Stimulated activated CD4-positive, alpha-beta T cell treated with anti-CD3 and anti-CD28 coated beads, Interleukin-12 subunit alpha, Interleukin-12 subunit beta, amount 100 ng/mL, for 4 hours (primary cell): Measurements from ENCODE around the gene PGR.

Experiments
- DNase-seq: peaks from one replicate; pipeline ENCODE4 v3.0.0-alpha.2; 2020

The PGR gene

DNA sequence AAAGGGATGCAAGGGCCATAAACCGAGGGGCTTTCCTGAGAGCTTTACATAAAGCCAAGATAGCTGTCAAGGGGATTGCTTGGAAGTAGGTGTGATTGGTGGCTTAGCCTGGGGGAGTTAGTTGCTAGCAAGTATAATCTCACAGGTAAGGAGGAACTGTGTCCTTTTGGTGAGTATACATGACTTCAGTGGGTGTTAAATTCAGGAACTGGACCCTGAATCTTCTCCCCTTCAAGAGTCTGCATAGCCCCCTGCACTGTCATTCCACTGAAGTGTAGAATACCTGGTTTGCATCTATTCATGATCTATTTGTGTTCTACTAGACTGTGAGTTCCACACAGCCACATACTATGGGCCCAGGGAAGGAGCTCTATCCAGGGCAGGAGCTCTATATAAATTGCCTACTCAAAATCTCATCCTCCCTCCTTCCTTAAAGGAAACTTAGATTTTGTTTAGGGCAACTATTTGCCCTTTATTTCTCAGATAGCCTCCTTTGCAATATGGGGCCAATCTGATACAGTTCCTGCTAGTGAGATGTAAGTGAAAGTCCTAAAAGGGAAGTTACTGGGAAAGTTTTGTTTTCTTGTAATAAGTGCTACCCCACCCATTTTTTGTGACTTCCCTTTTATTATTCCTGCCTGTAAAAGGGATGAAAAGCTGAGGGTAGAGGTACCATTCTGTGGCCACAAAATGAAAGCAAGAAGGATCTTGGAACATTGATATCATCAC is 120.5 kb downstream of the PGR start:
- no peak for DNase-seq

DNA sequence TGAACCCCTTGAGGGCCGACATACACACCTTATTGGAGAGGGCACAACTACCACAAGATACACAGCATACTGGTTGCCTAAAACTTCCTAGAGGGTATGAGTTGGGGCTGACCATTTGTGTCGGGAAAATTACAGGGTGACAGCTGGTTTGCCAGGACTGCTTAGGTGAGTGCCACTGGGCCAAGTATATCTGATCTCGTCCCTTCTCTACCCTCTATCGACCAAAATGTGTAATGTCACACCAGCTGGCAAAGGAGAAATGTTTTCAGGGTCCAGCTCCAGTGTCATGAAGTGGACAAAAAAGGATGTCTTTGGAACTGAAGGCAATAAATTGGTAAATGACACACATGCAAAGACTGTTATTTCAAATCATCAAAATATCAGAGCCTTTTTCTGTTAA is 126.1 kb downstream of the PGR start:
- no peak for DNase-seq

DNA sequence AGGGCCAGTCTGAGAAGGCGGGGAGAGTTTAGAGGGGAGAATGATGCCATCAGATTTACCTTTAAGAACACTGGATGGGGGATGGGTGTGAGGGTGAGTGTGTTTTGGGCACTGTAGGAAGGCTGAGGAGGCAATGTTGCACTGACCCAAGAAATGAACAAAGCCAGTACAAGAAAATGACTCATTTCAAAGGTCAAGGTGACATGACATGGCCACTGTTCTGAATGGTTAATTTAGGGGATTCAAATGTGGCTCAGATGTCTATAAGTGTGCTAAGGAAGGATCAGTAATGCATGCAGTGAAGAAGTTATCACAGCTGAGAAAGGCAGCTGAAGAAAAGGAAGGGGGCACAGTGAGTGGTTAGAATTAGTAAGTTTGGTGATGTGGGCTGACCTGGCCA is 129.9 kb downstream of the PGR start:
- no peak for DNase-seq

DNA sequence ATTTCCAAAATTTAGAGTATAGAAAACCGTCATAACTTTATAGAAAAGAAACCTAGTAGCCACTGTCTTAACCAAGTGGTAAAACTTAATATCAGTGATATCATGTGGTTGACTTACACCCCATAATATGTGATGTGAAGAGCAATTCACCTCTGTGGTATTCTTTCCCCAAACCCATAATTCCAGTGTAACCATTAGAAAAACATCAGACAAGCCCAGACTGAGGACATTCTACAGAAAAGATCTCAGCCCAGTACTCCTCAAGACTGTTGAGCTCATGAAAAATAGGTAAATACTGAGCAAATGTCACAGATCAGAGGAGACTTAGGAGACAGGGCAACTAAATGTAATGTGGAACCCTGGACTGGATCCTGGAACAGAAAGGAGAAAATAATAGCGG is 134.6 kb downstream of the PGR start:
- no peak for DNase-seq

DNA sequence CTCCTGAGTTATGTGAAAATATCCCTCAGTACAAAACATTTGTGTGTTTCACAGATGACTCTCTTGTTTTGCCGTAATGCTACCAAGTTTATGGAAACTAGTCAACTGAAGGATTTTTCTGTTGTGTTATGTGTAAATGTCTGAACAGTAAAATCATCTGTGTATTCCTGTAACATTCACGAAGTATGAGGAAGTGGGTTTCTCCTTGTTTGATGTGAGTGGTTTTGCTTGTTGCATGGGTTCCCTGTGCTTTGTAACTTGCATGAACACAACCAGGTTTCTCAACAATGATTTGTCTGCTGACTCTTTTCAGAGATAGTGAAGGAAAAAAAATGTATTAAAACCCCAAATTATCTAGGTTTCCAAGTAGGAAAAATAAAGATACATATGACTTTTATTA is 138.1 kb downstream of the PGR start:
- no peak for DNase-seq

DNA sequence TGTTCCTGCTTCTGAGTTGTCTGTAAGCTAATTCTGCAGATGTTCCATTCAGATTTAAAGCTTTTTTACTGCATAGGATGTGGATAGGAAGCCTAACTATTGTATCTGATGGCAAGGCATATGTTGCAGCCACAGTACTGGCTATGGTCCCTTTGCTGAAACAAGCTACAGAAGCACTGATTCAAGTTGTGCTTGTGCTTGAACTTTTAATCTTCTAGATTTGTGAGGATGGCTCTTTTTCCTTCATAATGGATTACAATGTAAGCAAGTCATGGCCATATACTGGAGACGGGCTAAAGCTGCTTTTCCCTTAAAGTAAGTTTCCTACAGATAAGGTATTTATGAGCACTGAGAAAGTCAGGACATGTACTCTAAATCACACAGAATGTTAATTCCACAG is 138.7 kb downstream of the PGR start:
- DNase-seq = no peak

DNA sequence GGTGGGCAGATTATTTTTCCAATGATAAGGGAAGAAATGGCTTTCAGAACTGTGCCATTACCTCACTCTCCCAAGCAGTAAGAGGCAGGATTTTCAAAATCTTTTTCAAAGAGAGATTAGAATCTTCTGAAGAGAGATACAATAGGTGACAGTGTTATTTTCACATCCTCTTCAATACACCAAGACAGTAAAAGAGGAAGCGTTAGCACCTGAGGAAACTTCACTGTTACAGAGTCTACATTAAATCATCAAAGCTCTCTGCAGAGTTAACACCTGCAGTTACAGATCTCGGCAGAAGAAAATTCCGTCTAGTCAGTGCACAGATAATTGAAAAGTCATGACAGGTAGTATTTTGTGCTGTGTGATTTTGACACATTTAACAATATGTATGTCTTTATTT is 144.9 kb downstream of the PGR start:
- DNase-seq = no peak

DNA sequence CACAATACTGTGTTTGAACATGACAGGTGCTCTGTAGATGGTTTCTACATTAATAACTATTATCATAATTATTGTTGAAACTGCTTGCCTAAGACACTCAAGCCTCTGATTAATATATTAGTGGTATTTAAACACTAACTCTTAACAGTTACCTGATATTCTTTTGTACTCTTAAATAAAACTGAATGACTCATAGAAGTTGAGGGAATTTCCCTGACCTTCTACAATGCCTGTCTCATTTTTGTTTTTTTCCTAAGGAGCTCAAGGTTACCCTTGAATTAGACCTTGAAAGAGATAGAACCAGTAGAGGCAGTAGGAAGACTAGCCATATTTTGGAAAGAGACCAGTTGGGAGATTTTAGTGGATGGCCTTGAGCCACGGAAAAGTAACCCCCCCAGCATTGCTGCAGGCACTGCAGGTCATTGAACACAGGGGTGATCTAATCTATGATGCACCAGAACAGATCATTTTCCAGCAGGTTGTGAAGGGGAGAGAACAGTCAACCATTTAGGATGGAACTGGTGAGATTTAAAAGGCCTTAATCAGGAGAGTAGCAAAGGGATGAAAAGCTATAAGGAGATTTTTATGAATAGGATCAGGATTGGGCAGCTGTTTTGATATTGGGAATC is 148.3 kb downstream of the PGR start:
- no peak for DNase-seq

DNA sequence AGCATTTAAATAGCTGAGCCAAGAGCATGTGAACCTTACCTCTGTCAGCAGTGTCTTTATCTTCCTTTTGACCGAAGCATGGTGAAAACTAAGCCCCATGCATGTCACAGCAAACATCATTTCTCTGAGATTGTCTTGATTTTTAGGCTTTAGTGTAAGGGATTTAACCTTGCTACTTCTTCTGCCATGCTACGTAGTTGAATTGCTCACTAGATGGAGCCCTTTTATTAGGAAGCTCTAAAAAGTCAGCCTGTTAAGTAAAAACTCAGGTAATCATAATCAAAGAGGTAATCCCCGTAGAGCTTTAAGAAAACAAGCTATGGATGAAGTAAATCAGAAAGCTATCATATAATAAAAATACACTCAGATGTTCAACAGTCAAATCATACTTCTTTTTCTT is 149.5 kb downstream of the PGR start:
- DNase-seq = no peak
